Activated naive CD4-positive, alpha-beta T cell treated with anti-CD3 and anti-CD28 coated beads, Interleukin-2, amount 50 U/mL, for 72 hours (primary cell): ENCODE data around the gene SPEM1. TPM values are rescaled to one million over a fixed set of nuclear protein-coding genes. Genes with fewer than 3 reads are reported as not detected.

Source experiments
- ATAC-seq, 2 donors: fragments of 150-1000 bp; cut with Tn5 transposase; 2 replicates each; pipeline ENCODE4 v1.10.0; 2021; ENCODE audit warnings: mild to moderate bottlenecking in 2 of 2, moderate library complexity in 2 of 2
- DNase-seq, 2 donors: peaks; one replicate each; pipeline ENCODE4 v3.0.0; 2021 to 2022; ENCODE audit warnings: low spot score in 2 of 2
- H3K27ac Mint-ChIP-seq, 2 donors: one replicate each; pipeline ENCODE4 v1.8.0; 2022; ENCODE audit warnings: mild to moderate bottlenecking in 2 of 2, mixed read lengths in 2 of 2
- H3K36me3 Mint-ChIP-seq, 2 donors: one replicate each; pipeline ENCODE4 v1.8.0; 2022; ENCODE audit warnings: mixed read lengths in 2 of 2
- H3K9me3 Mint-ChIP-seq, 2 donors: one replicate each; pipeline ENCODE4 v1.8.0; 2022; ENCODE audit warnings: mixed read lengths in 2 of 2
- total RNA-seq, 2 donors: library from RNA; stranded (reverse); gene quantifications; one replicate each; pipeline ENCODE4 v1.2.3, GENCODE V29; 2022

SPEM1 gene
- total RNA-seq, 2 donors from 2014 or later, result not detected

- Mint-ChIP-seq H3K27ac (no peak overlapping the region), H3K9me3 (no peaks in the 10 kb centered on the region), H3K36me3 (no peaks in the 10 kb centered on the region)
- ATAC-seq (peak in 1 of 2 donors; percentile 32), DNase-seq (no peak)
Observed at GRCh38 chr17:7429722-7430121, 9.6 kb downstream of the SPEM1 start.

GRCh38 chr17:7431231-7431630 lies 11.1 kb downstream of the SPEM1 start:
- ATAC-seq, result no peak
- Mint-ChIP-seq H3K36me3 (no peaks in the 10 kb centered on the region), H3K9me3 (no peaks in the 10 kb centered on the region), H3K27ac (no peak overlapping the region)
- DNase-seq, result no peak

DNA sequence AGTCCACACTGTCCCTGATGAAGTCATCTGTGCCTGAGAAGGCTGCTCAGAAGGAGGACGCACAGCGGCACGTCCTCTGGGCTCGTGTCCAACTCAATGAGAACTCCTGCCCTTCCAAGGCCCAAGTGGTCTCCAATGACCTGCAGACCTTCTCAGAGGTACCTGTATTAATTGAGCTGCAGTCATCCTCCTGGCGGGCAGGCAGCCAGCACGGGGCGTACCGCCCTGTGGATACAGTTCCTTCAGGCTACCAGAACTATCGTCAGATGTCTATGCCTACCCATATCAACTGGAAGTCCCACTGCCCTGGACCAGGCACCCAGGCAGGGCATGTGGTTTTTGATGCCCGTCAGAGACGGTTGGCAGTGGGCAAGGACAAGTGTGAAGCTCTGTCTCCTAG lies 12.2 kb downstream of the SPEM1 start:
- Mint-ChIP-seq H3K27ac (peak overlapping the region in 1 of 2 donors; percentile 12), H3K36me3 (no peaks in the 10 kb centered on the region), H3K9me3 (no peaks in the 10 kb centered on the region)
- ATAC-seq (no peak), DNase-seq (no peak)

GRCh38 chr17:7435676-7436555 lies 15.8 kb downstream of the SPEM1 start:
- Mint-ChIP-seq H3K27ac (peak overlapping the region; percentile 93 to 95), H3K9me3 (no peaks in the 10 kb centered on the region), H3K36me3 (peaks cover 8 to 17% of the 10 kb centered on the region in 2 donors)
- ATAC-seq, result peak; percentile 37 to 46
- peak; percentile 66 to 76 for DNase-seq

DNA sequence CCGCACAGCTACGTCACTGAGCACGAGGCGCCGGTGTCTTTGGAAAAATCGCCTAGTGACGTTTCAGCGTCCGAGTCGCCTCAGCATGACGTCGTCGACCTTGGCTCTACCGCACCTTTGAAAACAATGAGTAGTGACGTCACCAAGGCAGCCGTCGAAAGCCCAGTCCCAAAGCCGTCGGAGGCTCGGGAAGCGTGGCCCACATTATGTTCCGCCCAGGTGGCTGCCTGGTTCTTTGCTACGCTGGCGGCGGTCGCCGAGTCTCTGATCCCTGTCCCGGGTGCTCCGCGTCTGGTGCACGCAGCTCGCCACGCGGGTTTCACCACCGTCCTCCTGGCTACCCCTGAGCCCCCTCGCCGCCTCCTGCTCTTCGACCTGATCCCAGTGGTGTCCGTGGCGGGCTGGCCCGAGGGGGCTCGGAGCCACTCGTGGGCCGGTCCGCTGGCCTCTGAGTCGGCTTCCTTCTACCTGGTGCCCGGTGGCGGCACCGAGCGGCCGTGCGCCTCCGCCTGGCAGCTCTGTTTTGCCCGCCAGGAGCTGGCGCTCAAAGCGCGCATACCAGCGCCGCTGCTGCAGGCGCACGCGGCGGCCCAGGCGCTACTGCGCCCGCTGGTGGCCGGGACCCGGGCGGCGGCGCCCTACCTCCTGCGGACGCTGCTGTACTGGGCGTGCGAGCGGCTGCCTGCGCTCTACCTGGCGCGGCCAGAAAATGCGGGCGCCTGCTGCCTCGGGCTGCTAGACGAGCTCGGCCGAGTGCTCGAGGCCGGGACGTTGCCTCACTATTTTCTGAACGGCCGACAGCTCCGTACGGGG lies 16.6 kb downstream of the SPEM1 start:
- ATAC-seq (peak; percentile 73 to 75), DNase-seq (peak; percentile 86 to 87)
- peak overlapping the region; percentile 93 to 95 for H3K27ac Mint-ChIP-seq
- no peaks in the 10 kb centered on the region for H3K9me3 Mint-ChIP-seq
- H3K36me3 Mint-ChIP-seq, result peaks cover 8 to 17% of the 10 kb centered on the region in 2 donors

DNA sequence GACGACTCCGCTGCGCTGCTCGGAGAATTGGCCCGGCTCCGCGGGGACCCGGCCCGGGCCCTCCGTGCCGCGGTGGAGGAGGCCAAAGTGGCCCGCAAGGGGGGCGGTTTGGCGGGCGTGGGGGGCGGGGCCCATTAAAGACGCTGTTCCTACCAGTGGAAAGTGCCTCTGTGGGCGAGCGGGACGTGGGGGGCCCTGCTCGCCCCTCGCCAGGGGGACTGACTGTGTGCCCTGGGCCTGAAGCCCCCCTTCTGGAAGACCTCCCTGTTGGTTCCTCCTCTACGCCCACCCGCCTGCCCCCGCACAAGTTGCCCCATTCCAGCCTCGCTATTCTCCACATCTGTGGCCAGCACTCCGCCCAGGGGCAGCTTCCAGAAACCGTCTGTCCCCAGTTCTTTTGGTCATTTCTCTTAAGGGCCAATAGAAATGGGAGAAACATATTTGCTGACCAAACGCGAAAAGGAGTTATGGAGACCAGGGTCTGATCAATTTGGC lies 17.3 kb downstream of the SPEM1 start:
- Mint-ChIP-seq H3K9me3 (no peaks in the 10 kb centered on the region), H3K27ac (peak overlapping the region in 1 of 2 donors; percentile 86), H3K36me3 (peaks cover 8 to 17% of the 10 kb centered on the region in 2 donors)
- DNase-seq (no peak), ATAC-seq (no peak)

DNA sequence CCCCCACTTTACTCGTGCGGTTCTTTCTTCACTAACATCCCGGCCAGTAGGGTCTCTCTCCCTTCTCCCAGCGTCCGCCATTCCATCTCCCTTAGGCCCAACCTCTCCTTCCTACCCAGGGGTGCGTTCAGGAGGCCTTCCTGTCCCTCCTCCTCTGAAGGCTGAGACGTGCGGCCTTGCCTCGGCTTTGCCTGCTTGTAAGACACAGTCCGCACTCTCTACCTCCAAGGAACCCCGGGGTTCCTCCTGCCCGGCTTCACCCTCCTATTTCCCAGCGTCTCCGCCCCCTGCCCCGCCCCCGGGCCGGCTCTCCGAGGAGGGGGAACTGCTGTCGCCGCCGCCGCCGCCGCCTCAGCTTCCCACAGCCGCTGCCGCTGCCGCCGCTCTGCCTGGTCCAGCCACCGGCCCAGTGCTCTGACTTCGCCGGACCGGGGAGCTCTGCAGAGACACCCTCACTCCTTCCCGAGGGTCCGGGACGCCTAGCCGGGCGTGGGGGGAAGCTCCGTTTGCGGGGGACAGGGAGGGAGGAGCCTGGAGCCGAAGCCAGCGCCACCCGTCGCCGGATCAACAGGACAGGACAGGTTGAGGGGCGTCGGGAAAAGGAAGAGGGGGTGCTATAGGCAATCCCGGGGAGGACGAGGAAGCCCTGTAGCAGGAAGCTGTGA lies 18.0 kb downstream of the SPEM1 start:
- no peaks in the 10 kb centered on the region for H3K9me3 Mint-ChIP-seq
- H3K27ac Mint-ChIP-seq, result peak overlapping the region in 1 of 2 donors; percentile 86
- peak in 1 of 2 donors; percentile 31 for ATAC-seq
- H3K36me3 Mint-ChIP-seq, result peaks cover 8 to 17% of the 10 kb centered on the region in 2 donors
- peak in 1 of 2 donors; percentile 87 for DNase-seq

- no peaks in the 10 kb centered on the region for H3K9me3 Mint-ChIP-seq
- H3K27ac Mint-ChIP-seq, result peak overlapping the region in 1 of 2 donors; percentile 57
- DNase-seq (no peak), ATAC-seq (no peak)
- peaks cover 8 to 25% of the 10 kb centered on the region in 2 donors for H3K36me3 Mint-ChIP-seq
Observed at GRCh38 chr17:7438656-7439460, 18.7 kb downstream of the SPEM1 start.

DNA sequence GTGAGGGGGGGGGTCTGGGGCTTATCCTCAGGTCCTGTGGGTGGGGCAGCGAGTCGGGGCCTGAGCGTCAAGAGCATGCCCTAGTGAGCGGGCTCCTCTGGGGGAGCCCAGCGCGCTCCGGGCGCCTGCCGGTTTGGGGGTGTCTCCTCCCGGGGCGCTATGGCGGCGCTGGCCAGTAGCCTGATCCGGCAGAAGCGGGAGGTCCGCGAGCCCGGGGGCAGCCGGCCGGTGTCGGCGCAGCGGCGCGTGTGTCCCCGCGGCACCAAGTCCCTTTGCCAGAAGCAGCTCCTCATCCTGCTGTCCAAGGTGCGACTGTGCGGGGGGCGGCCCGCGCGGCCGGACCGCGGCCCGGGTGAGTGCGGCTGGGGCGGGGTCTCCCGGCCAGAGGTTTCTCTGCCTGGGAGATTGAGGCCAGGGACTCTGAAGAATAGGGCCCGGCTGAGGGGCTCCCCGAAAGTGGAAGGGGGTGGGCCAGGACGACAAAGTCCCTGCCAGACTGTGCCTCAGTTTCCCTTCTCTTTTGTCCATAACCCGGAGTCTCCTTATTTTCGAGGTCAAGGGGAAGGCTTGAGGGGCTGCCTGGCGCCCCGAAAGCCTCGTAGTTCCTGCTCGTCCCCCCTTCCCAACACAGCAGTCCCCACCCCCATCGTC lies 19.5 kb downstream of the SPEM1 start, which contains the start of gene FGF11:
TSS of gene FGF11 (plus strand) at position 51 of the 651 bp plus-strand sequence. CDS start at position 160, 109 bp downstream.
- DNase-seq (no peak), ATAC-seq (no peak)
- peak within 1 kb of the TSS in 1 of 2 donors; percentile 68 for H3K27ac Mint-ChIP-seq
- H3K9me3 Mint-ChIP-seq, result no peaks in the 10 kb centered on the region
- peaks cover 8 to 27% of the 10 kb centered on the region in 2 donors for H3K36me3 Mint-ChIP-seq

GRCh38 chr17:7440113-7440833 lies 20.1 kb downstream of the SPEM1 start:
- peak in 1 of 2 donors; percentile 54 for DNase-seq

GRCh38 chr17:7440834-7441195 lies 20.7 kb downstream of the SPEM1 start:
- ATAC-seq, result no peak
- H3K36me3 Mint-ChIP-seq, result peaks cover 8 to 27% of the 10 kb centered on the region in 2 donors
- H3K9me3 Mint-ChIP-seq, result no peaks in the 10 kb centered on the region
- no peak for DNase-seq
- H3K27ac Mint-ChIP-seq, result no peak overlapping the region

More at GRCh38 chr17:7440113-7440833, 20.1 kb downstream of the SPEM1 start:
- Mint-ChIP-seq H3K27ac (peak overlapping the region in 1 of 2 donors; percentile 68), H3K9me3 (no peaks in the 10 kb centered on the region), H3K36me3 (peaks cover 8 to 27% of the 10 kb centered on the region in 2 donors)
- no peak for ATAC-seq

- H3K9me3 Mint-ChIP-seq, result no peaks in the 10 kb centered on the region
- no peak overlapping the region for H3K27ac Mint-ChIP-seq
- no peak for DNase-seq
- H3K36me3 Mint-ChIP-seq, result peaks cover 8 to 27% of the 10 kb centered on the region in 2 donors
- ATAC-seq, result no peak
Observed at GRCh38 chr17:7441266-7441665, 21.1 kb downstream of the SPEM1 start.

- Mint-ChIP-seq H3K9me3 (no peaks in the 10 kb centered on the region), H3K27ac (no peak overlapping the region), H3K36me3 (peaks cover 8 to 27% of the 10 kb centered on the region in 2 donors)
- no peak for DNase-seq
- ATAC-seq, result no peak
Observed at GRCh38 chr17:7442142-7442541, 22.0 kb downstream of the SPEM1 start.

- Mint-ChIP-seq H3K9me3 (no peaks in the 10 kb centered on the region), H3K36me3 (peaks cover 3 to 16% of the 10 kb centered on the region in 2 donors), H3K27ac (no peak overlapping the region)
- ATAC-seq (no peak), DNase-seq (no peak)
Observed at GRCh38 chr17:7443499-7444485, 23.7 kb downstream of the SPEM1 start.
